ENCODE results near the gene SRGAP2B. TPM values are rescaled to one million over a fixed set of nuclear protein-coding genes. Genes with fewer than 3 reads are reported as not detected.

SRGAP2B gene
- total RNA-seq, 2 donors from 2014 or later = 33.2 to 40.0 TPM

Other genes with a start within 250 kb of the SRGAP2B start
- gene FAM72D, start 646 bp upstream of the SRGAP2B start, total RNA-seq = under 1 TPM in 1 of 2 donors, not detected in 1; 0.42 TPM
- gene PPIAL4D, start 146.8 kb upstream of the SRGAP2B start, total RNA-seq = not detected

Measured in posterior vena cava (tissue), 2 donors.